ENCODE measurements around the gene TERT.

DNA sequence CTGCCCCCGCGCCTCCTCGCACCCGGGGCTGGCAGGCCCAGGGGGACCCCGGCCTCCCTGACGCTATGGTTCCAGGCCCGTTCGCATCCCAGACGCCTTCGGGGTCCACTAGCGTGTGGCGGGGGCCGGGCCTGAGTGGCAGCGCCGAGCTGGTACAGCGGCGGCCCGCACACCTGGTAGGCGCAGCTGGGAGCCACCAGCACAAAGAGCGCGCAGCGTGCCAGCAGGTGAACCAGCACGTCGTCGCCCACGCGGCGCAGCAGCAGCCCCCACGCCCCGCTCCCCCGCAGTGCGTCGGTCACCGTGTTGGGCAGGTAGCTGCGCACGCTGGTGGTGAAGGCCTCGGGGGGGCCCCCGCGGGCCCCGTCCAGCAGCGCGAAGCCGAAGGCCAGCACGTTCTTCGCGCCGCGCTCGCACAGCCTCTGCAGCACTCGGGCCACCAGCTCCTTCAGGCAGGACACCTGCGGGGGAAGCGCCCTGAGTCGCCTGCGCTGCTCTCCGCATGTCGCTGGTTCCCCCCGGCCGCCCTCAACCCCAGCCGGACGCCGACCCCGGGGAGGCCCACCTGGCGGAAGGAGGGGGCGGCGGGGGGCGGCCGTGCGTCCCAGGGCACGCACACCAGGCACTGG is 548 bp downstream of the TERT start:
- TF ChIP-seq, protein P1, sequence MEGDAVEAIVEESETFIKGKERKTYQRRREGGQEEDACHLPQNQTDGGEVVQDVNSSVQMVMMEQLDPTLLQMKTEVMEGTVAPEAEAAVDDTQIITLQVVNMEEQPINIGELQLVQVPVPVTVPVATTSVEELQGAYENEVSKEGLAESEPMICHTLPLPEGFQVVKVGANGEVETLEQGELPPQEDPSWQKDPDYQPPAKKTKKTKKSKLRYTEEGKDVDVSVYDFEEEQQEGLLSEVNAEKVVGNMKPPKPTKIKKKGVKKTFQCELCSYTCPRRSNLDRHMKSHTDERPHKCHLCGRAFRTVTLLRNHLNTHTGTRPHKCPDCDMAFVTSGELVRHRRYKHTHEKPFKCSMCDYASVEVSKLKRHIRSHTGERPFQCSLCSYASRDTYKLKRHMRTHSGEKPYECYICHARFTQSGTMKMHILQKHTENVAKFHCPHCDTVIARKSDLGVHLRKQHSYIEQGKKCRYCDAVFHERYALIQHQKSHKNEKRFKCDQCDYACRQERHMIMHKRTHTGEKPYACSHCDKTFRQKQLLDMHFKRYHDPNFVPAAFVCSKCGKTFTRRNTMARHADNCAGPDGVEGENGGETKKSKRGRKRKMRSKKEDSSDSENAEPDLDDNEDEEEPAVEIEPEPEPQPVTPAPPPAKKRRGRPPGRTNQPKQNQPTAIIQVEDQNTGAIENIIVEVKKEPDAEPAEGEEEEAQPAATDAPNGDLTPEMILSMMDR (IDR thresholded peaks at IDR 0.05; ENCODE audit: poor library complexity): no peak
- no peak for TF ChIP-seq EZH2 (IDR thresholded peaks at IDR 0.05; ENCODE audit: borderline replicate concordance)

Data from hepatocyte (in vitro differentiated cells).